Measurements from ENCODE around the gene GP5.

DNA sequence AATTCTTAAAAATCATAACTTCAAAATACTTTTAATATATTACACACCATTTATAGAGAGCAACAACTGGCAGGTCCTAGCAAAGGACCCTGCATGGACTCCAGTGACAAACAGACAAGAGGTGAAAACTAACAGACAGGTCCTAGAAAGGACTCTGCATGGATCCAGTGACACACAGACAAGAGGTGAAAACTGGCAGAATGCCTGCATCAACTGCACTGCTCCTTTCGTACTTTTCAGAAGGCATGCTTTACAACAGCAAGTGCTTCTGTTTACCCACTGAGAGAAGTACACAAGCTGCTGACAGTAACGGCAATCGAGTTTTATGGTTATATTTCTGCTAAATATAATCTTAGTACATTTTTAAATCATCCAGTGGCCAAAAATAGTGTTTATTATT lies 24.3 kb upstream of the GP5 start:
- TF ChIP-seq, protein P1, sequence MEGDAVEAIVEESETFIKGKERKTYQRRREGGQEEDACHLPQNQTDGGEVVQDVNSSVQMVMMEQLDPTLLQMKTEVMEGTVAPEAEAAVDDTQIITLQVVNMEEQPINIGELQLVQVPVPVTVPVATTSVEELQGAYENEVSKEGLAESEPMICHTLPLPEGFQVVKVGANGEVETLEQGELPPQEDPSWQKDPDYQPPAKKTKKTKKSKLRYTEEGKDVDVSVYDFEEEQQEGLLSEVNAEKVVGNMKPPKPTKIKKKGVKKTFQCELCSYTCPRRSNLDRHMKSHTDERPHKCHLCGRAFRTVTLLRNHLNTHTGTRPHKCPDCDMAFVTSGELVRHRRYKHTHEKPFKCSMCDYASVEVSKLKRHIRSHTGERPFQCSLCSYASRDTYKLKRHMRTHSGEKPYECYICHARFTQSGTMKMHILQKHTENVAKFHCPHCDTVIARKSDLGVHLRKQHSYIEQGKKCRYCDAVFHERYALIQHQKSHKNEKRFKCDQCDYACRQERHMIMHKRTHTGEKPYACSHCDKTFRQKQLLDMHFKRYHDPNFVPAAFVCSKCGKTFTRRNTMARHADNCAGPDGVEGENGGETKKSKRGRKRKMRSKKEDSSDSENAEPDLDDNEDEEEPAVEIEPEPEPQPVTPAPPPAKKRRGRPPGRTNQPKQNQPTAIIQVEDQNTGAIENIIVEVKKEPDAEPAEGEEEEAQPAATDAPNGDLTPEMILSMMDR (IDR thresholded peaks at IDR 0.05): no peak
- TF ChIP-seq, protein P2, sequence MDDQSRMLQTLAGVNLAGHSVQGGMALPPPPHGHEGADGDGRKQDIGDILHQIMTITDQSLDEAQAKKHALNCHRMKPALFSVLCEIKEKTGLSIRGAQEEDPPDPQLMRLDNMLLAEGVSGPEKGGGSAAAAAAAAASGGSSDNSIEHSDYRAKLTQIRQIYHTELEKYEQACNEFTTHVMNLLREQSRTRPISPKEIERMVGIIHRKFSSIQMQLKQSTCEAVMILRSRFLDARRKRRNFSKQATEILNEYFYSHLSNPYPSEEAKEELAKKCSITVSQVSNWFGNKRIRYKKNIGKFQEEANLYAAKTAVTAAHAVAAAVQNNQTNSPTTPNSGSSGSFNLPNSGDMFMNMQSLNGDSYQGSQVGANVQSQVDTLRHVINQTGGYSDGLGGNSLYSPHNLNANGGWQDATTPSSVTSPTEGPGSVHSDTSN (IDR thresholded peaks at IDR 0.05): no peak
- TF ChIP-seq RCOR1 (IDR thresholded peaks at IDR 0.05; ENCODE audit: low read length) (no peak), RFX5 (IDR thresholded peaks at IDR 0.05; ENCODE audit: low read length) (no peak)
